HepG2 (cell line): ENCODE data around the gene EIF3L. TPM values are rescaled to one million over a fixed set of nuclear protein-coding genes. Genes with fewer than 3 reads are reported as not detected.

Experiments
- ATAC-seq: fragments of 200-7000 bp; cut with Tn5 transposase; 3 replicates; pipeline ENCODE4 v1.9.1; 2020; ENCODE audit warnings: mild to moderate bottlenecking, moderate library complexity
- BruUV-seq: library from RNA; stranded (reverse); fragments of 400-500 nt; replicated peaks from 2 replicates; lab custom pipeline; 2021; lab: Mats Ljungman, UMichigan
- CTCF ChIA-PET: fragments of 300-600 bp; formaldehyde crosslinking; extraction: SDS; loops from one replicate; lab custom pipeline; 2021; ENCODE audit warnings: low total read pairs, inconsistent platforms, low intra/inter-chr PET ratio; lab: Yijun Ruan, JAX
- POLR2A ChIA-PET: fragments of 350-600 bp; sonication (Branson Sonifier 250); formaldehyde crosslinking; loops from one replicate; lab custom pipeline; 2020; ENCODE audit warnings: antibody characterized with exemption, inconsistent platforms; lab: Yijun Ruan, JAX
- DNase-seq: peaks from one replicate; pipeline ENCODE4 v3.0.0-alpha.2; 2015; ENCODE audit warnings: low spot score
- FAIRE-seq: peaks from 3 replicates; lab custom pipeline; 2011; peaks lifted over from hg19 to GRCh38; lab: Jason Lieb, UNC
- H2AFZ ChIP-seq: one replicate; pipeline ENCODE4 v1.6.1; 2011; ENCODE audit warnings: low read length, inconsistent platforms
- H3K27ac ChIP-seq: fragments of 300-600 bp; 3 replicates; pipeline ENCODE4 v1.8.0; 2011; ENCODE audit warnings: mixed run types, mild to moderate bottlenecking, mixed read lengths, low read length, inconsistent platforms; ENCODE audit not compliant: insufficient read depth; ENCODE audit errors: extremely low read length
- H3K27me3 ChIP-seq, 2 experiments: fragments of 200-600 bp in 1 of 2; 2 replicates in 1 of 2; 3 replicates in 1 of 2; pipeline versions ENCODE4 v1.6.0 to v1.8.0; 2011; ENCODE audit warnings: low read length in 2 of 2, mild to moderate bottlenecking in 2 of 2, moderate library complexity in 2 of 2, inconsistent platforms in 1 of 2; ENCODE audit not compliant: insufficient read depth in 2 of 2, control insufficient read depth in 1 of 2
- H3K36me3 ChIP-seq, 2 experiments: fragments of 200-600 bp in 1 of 2; replicated peaks in 1 of 2; 2 replicates in 1 of 2; 3 replicates in 1 of 2; pipeline versions ENCODE4 v1.5.1 to v1.8.0; 2011; ENCODE audit warnings: low read length in 2 of 2, inconsistent platforms in 1 of 2; ENCODE audit not compliant: insufficient read depth in 2 of 2, control insufficient read depth in 1 of 2
- H3K4me1 ChIP-seq: 2 replicates; pipeline ENCODE4 v1.5.1; 2012; ENCODE audit warnings: low read length, inconsistent platforms; ENCODE audit not compliant: insufficient read depth
- H3K4me2 ChIP-seq: 2 replicates; pipeline ENCODE4 v1.6.0; 2011; ENCODE audit warnings: low read depth, low read length, inconsistent platforms
- H3K4me3 ChIP-seq, 3 experiments: fragments of 200-600 bp in 1 of 3; sonication (generic), shearing (Covaris generic) in 1 of 3; replicated peaks in 1 of 3; 2 replicates each; pipeline ENCODE4 v1.5.1; 2011 to 2016; ENCODE audit warnings: low read length in 3 of 3, inconsistent platforms in 2 of 3, low read depth in 2 of 3, mild to moderate bottlenecking in 2 of 3, control low read depth in 1 of 3, mixed read lengths in 1 of 3; ENCODE audit not compliant: insufficient read depth in 1 of 3
- H3K79me2 ChIP-seq: one replicate; pipeline ENCODE4 v1.6.1; 2011; ENCODE audit warnings: low read length, inconsistent platforms; ENCODE audit not compliant: insufficient read depth
- H3K9ac ChIP-seq: 2 replicates; pipeline ENCODE4 v1.6.0; 2011; ENCODE audit warnings: mild to moderate bottlenecking, low read depth, low read length, inconsistent platforms; ENCODE audit not compliant: insufficient read depth
- H3K9me3 ChIP-seq: 2 replicates; pipeline ENCODE4 v1.5.1; 2012; ENCODE audit warnings: mild to moderate bottlenecking, low read length
- H4K20me1 ChIP-seq: 2 replicates; pipeline ENCODE4 v1.6.0; 2011; ENCODE audit warnings: inconsistent platforms, mild to moderate bottlenecking, low read length, moderate library complexity; ENCODE audit not compliant: insufficient read depth
- KLF12 ChIP-seq: sonication (generic); formaldehyde crosslinking; IDR thresholded peaks from 2 replicates; pipeline ENCODE4 v1.4.0; 2020; ENCODE audit warnings: missing genetic modification reagents, borderline replicate concordance
- MAFG ChIP-seq: sonication (generic); formaldehyde crosslinking; IDR thresholded peaks from 2 replicates; pipeline ENCODE4 v1.5.1; 2020; ENCODE audit warnings: mild to moderate bottlenecking, missing genetic modification reagents
- NFE2L1 ChIP-seq: sonication (generic); formaldehyde crosslinking; IDR thresholded peaks from 2 replicates; pipeline ENCODE4 v1.4.0; 2020; ENCODE audit warnings: missing genetic modification reagents, mild to moderate bottlenecking, borderline replicate concordance
- PCBP1 ChIP-seq: fragments of 200-400 bp; formaldehyde crosslinking; IDR thresholded peaks from 2 replicates; pipeline ENCODE4 v1.6.1; 2017; ENCODE audit warnings: mild to moderate bottlenecking, low read depth, low read length, borderline replicate concordance
- RARA ChIP-seq: IDR thresholded peaks from 2 replicates; pipeline ENCODE4 v1.6.1; 2016; ENCODE audit warnings: missing genetic modification reagents, missing compliant biosample characterization
- RBFOX2 ChIP-seq: fragments of 200-400 bp; formaldehyde crosslinking; IDR thresholded peaks from 2 replicates; pipeline ENCODE4 v1.6.1; 2017; ENCODE audit warnings: low read depth, mild to moderate bottlenecking, low read length
- SKIL ChIP-seq: sonication (generic); formaldehyde crosslinking; IDR thresholded peaks from 2 replicates; pipeline ENCODE4 v1.8.0; 2022; ENCODE audit warnings: missing genetic modification reagents, mild to moderate bottlenecking, moderate library complexity, borderline replicate concordance
- THRA ChIP-seq: sonication (generic); formaldehyde crosslinking; IDR thresholded peaks from 2 replicates; pipeline ENCODE4 v1.4.0; 2020; ENCODE audit warnings: missing genetic modification reagents, borderline replicate concordance
- ZBTB20 ChIP-seq: sonication (generic); formaldehyde crosslinking; IDR thresholded peaks from 2 replicates; pipeline ENCODE4 v1.8.1; 2023; ENCODE audit warnings: missing genetic modification reagents, low read depth, mild to moderate bottlenecking, borderline replicate concordance
- ZFX ChIP-seq: sonication (generic); formaldehyde crosslinking; IDR thresholded peaks from 2 replicates; pipeline ENCODE4 v1.4.0; 2020; ENCODE audit warnings: mild to moderate bottlenecking, low read depth, missing genetic modification reagents, moderate library complexity
- ZFY ChIP-seq: sonication (generic); formaldehyde crosslinking; IDR thresholded peaks from 2 replicates; pipeline ENCODE4 v1.4.0; 2020; ENCODE audit warnings: missing genetic modification reagents
- ZNF331 ChIP-seq: sonication (generic); formaldehyde crosslinking; IDR thresholded peaks from 2 replicates; pipeline ENCODE4 v1.4.0; 2020; ENCODE audit warnings: missing genetic modification reagents
- ZNF563 ChIP-seq: sonication (generic); formaldehyde crosslinking; IDR thresholded peaks from 2 replicates; pipeline ENCODE4 v1.8.0; 2022; ENCODE audit warnings: mild to moderate bottlenecking, moderate library complexity, missing genetic modification reagents
- ZNF720 ChIP-seq: sonication (generic); formaldehyde crosslinking; IDR thresholded peaks from 2 replicates; pipeline ENCODE4 v1.4.0; 2020; ENCODE audit warnings: missing genetic modification reagents
- WGBS: methylation state at CpG from one replicate; pipeline ENCODE4 v1.1.6; 2017; ENCODE audit warnings: low lambda C conversion rate; 5-methylcytosine and 5-hydroxymethylcytosine counted together
- in situ Hi-C: cut with HindIII; loops from 2 replicates; pipeline ENCODE4 v1.10.0; 2017; ENCODE audit warnings: low pct_unique_long_range_greater_than_20kb; ENCODE audit not compliant: extremely low pct_ligation_motif_present
- intact Hi-C: fragments of 100-400 bp; cut with micrococcal nuclease; formaldehyde crosslinking; loops from one replicate; pipeline ENCODE4 v1.10.0; 2022; ENCODE audit not compliant: unreplicated experiment
- polyA plus RNA-seq, 8 experiments: library from polyadenylated mRNA; depleted of rRNA in 3 of 8; stranded (reverse) in 7 of 8; unstranded in 1 of 8; fragments of >200 nt; fragmentation: Illumina TruSeq in 4 of 8; extraction: Trizol in 4 of 8; gene quantifications; 2 replicates each; pipeline versions ENCODE4 v1.2.1 to v1.2.3, GENCODE V29; 2011 to 2016; ENCODE audit warnings: low read depth in 4 of 8, missing spikeins in 1 of 8, mixed read lengths in 1 of 8; ENCODE audit not compliant: insufficient read depth in 1 of 8
- total RNA-seq, 5 experiments: library from RNA; depleted of rRNA; stranded (reverse); fragments of >200 nt; fragmentation: Illumina TruSeq; extraction: Trizol; gene quantifications; 2 replicates each; pipeline ENCODE4 v1.2.3, GENCODE V29; 2016; ENCODE audit warnings: low read depth in 1 of 5
- TF ChIP-seq, protein P1 (sequence below): sonication (generic); formaldehyde crosslinking; IDR thresholded peaks from 2 replicates; pipeline ENCODE4 v1.4.0; 2020; ENCODE audit warnings: missing genetic modification reagents
- TF ChIP-seq, protein P2 (sequence below): IDR thresholded peaks from 2 replicates; pipeline ENCODE4 v1.6.1; 2016; ENCODE audit warnings: missing biosample characterization, missing genetic modification reagents, low read depth

EIF3L gene
- total and polyA plus RNA-seq, 2 of the 13 experiments (the other 11 are each of a cell fraction or from before 2014, with no cell fraction given) = 514 to 793 TPM

DNA sequence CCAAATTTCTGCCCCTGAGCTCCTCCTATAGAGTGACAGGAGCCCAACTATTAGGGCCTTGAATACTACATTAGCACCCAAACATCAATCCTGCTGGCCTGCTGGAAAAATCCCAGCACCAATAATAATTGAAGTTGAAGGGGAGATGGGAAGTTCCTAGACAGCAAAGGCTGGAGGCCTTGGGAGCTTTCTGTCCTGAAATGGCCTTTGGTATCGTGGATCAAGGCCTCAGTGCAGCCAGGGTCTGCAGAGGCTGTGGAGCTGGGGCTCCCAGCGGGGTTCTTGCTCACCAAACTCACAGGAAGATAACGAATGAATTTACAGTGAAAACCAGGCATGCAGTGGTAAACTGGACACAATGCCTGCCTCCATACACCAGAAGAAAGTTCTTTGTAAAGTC, 47.7 kb downstream of the EIF3L start:
- POLR2A ChIA-PET = interaction anchor here (1.0 to 6.8 kb wide), 12 partner anchors 10 to 94 kb away, joined by 3 to 69 read pairs (median 7); partner anchors contain the start of genes ANKRD54, GCAT and MICALL1
- TF ChIP-seq MAFG (CRISPR knock-in tag) = no peak
- TF ChIP-seq RBFOX2 = no peak
- TF ChIP-seq, protein P1, sequence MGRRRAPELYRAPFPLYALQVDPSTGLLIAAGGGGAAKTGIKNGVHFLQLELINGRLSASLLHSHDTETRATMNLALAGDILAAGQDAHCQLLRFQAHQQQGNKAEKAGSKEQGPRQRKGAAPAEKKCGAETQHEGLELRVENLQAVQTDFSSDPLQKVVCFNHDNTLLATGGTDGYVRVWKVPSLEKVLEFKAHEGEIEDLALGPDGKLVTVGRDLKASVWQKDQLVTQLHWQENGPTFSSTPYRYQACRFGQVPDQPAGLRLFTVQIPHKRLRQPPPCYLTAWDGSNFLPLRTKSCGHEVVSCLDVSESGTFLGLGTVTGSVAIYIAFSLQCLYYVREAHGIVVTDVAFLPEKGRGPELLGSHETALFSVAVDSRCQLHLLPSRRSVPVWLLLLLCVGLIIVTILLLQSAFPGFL (CRISPR knock-in tag) = no peak
- 0 out of 2 replicates have a peak, but pooled peaks have one; percentile 22 for TF ChIP-seq SKIL (CRISPR knock-in tag)
- no peak for TF ChIP-seq ZNF563 (CRISPR knock-in tag)
- TF ChIP-seq, protein P2, sequence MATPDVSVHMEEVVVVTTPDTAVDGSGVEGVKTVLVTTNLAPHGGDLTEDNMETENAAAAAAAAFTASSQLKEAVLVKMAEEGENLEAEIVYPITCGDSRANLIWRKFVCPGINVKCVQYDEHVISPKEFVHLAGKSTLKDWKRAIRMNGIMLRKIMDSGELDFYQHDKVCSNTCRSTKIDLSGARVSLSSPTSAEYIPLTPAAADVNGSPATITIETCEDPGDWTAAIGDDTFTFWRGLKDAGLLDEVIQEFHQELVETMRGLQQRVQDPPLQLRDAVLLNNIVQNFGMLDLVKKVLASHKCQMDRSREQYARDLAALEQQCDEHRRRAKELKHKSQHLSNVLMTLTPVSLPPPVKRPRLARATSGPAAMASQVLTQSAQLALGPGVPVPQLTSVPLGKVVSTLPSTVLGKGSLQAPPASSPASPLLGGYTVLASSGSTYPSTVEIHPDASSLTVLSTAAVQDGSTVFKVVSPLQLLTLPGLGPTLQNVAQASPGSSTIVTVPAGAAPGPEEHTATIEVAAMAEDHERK (CRISPR knock-in tag) = no peak
- TF ChIP-seq NFE2L1 = no peak
- no peak for TF ChIP-seq ZFX
- TF ChIP-seq PCBP1 = no peak
- TF ChIP-seq RARA (CRISPR knock-in tag) = peak; percentile 84
- TF ChIP-seq THRA = peak; percentile 98
- 0 out of 2 replicates have a peak, but pooled peaks have one; percentile 21 for TF ChIP-seq KLF12 (CRISPR knock-in tag)
- peak; percentile 34; the same call in 1 of the 2 replicates for TF ChIP-seq ZFY (CRISPR knock-in tag)
- TF ChIP-seq ZBTB20 (CRISPR knock-in tag) = peak; percentile 48; the same call in 1 of the 2 replicates
- TF ChIP-seq ZNF331 = peak; percentile 8; the same call in 1 of the 2 replicates
- TF ChIP-seq ZNF720 = no peak

More for the DNA sequence above, 47.7 kb downstream of the EIF3L start:
- no peaks in the 10 kb centered on the region for H3K36me3 ChIP-seq
- no peaks in the 10 kb centered on the region for H3K27me3 ChIP-seq
- in situ Hi-C loops = no loop called here
- no TSS peak for BruUV-seq
- CTCF ChIA-PET = no interaction called here
- H3K79me2 ChIP-seq = no peaks in the 10 kb centered on the region
- peak overlapping the region; percentile 57 for H3K9ac ChIP-seq
- intact Hi-C loops = no loop called here
- H3K4me2 ChIP-seq = peak overlapping the region; percentile 72
- peaks cover 80% of the 10 kb centered on the region for H3K4me1 ChIP-seq
- no peaks in the 10 kb centered on the region for H3K9me3 ChIP-seq
- DNase-seq (no peak), FAIRE-seq (no peak), ATAC-seq (peak; percentile 37)
- H3K27ac ChIP-seq = peak overlapping the region; percentile 80
- H3K4me3 ChIP-seq = peak overlapping the region in 2 of 3 experiments; percentile 28 to 47; a peak in 1 of 6 replicates
- no peaks in the 10 kb centered on the region for H4K20me1 ChIP-seq
- no peak overlapping the region for H2AFZ ChIP-seq
- 0% methylated on average over 2 of the region's 3 CpGs for WGBS
